ENCODE results near the gene NCOA5. TPM values are rescaled to one million over a fixed set of nuclear protein-coding genes. Genes with fewer than 3 reads are reported as not detected.

NCOA5 gene
- total RNA-seq, 6 donors from 2014 or later: 17.1 to 48.2 (median 30.2) TPM

GRCh38 chr20:46087161-46087560, 2.6 kb downstream of the NCOA5 start:
- ATAC-seq (ENCODE audit: low FRiP score in 2 of 2) (no peak), DNase-seq (no peak)
- H3K27me3 ChIP-seq: no peaks in the 10 kb centered on the region
- peaks cover 56 to 72% (median 68%) of the 10 kb centered on the region in 4 donors for H3K4me1 ChIP-seq
- no peak overlapping the region for H3K4me3 ChIP-seq
- TF ChIP-seq EP300 (IDR thresholded peaks at IDR 0.05) (no peak), CTCF (IDR thresholded peaks at IDR 0.05) (peak in 4 of 6 experiments; percentile 23 to 30 (median 26)), POLR2A (IDR thresholded peaks at IDR 0.05) (no peak)
- H3K27ac ChIP-seq: peak overlapping the region in 1 of 4 donors; percentile 53
- no peaks in the 10 kb centered on the region for H3K36me3 ChIP-seq
- 61 to 62% methylated on average over 8 of the region's 8 CpGs for WGBS, 2 donors
- no peaks in the 10 kb centered on the region for H3K9me3 ChIP-seq

- ATAC-seq (ENCODE audit: low FRiP score in 2 of 2) (no peak), DNase-seq (peak in 1 of 2 donors; percentile 36)
- H3K4me1 ChIP-seq: peaks cover 65 to 82% (median 68%) of the 10 kb centered on the region in 4 donors
- no peaks in the 10 kb centered on the region for H3K36me3 ChIP-seq
- H3K9me3 ChIP-seq: no peaks in the 10 kb centered on the region
- 27 to 43% methylated on average over 4 of the region's 4 CpGs for WGBS, 2 donors
- no peak overlapping the region for H3K4me3 ChIP-seq
- peak overlapping the region in 1 of 4 donors; percentile 14 for H3K27ac ChIP-seq
- no peak for TF ChIP-seq CTCF (IDR thresholded peaks at IDR 0.05)
- TF ChIP-seq POLR2A (IDR thresholded peaks at IDR 0.05): no peak
- TF ChIP-seq POLR2AphosphoS5 (IDR thresholded peaks at IDR 0.05): no peak
- TF ChIP-seq EP300 (IDR thresholded peaks at IDR 0.05): no peak
- H3K27me3 ChIP-seq: no peaks in the 10 kb centered on the region
Observed at GRCh38 chr20:46085179-46085851, 4.4 kb downstream of the NCOA5 start.

- H3K27ac ChIP-seq: peak overlapping the region in 1 of 4 donors; percentile 14
Observed at GRCh38 chr20:46084805-46085178, 5.0 kb downstream of the NCOA5 start.

GRCh38 chr20:46083531-46084061, 6.2 kb downstream of the NCOA5 start:
- 82 to 86% methylated on average over 1 of the region's 1 CpG for WGBS, 2 donors
- Histone ChIP-seq H3K27ac (no peak overlapping the region), H3K4me1 (peaks cover 60 to 76% (median 69%) of the 10 kb centered on the region in 4 donors), H3K9me3 (no peaks in the 10 kb centered on the region), H3K36me3 (peaks cover under 1 to 11% (median 4%) of the 10 kb centered on the region in 4 donors), H3K27me3 (no peaks in the 10 kb centered on the region), H3K4me3 (no peak overlapping the region)
- TF ChIP-seq CTCF (IDR thresholded peaks at IDR 0.05) (no peak), POLR2AphosphoS5 (IDR thresholded peaks at IDR 0.05) (no peak), EP300 (IDR thresholded peaks at IDR 0.05) (no peak), POLR2A (IDR thresholded peaks at IDR 0.05) (no peak)
- ATAC-seq (ENCODE audit: low FRiP score in 2 of 2) (no peak), DNase-seq (no peak)

More at GRCh38 chr20:46084805-46085178, 5.0 kb downstream of the NCOA5 start:
- no peaks in the 10 kb centered on the region for H3K36me3 ChIP-seq
- H3K9me3 ChIP-seq: no peaks in the 10 kb centered on the region
- no peak overlapping the region for H3K4me3 ChIP-seq
- H3K4me1 ChIP-seq: peaks cover 62 to 79% (median 69%) of the 10 kb centered on the region in 4 donors
- ATAC-seq (ENCODE audit: low FRiP score in 2 of 2) (no peak), DNase-seq (no peak)
- WGBS, 2 donors: 79 to 80% methylated on average over 3 of the region's 3 CpGs
- no peaks in the 10 kb centered on the region for H3K27me3 ChIP-seq
- TF ChIP-seq POLR2A (IDR thresholded peaks at IDR 0.05): no peak
- TF ChIP-seq CTCF (IDR thresholded peaks at IDR 0.05): no peak
- TF ChIP-seq EP300 (IDR thresholded peaks at IDR 0.05): no peak
- no peak for TF ChIP-seq POLR2AphosphoS5 (IDR thresholded peaks at IDR 0.05)
